Liver (tissue), 9 donors: ENCODE data around the gene ADISSP. TPM values are rescaled to one million over a fixed set of nuclear protein-coding genes. Genes with fewer than 3 reads are reported as not detected.

Experiments
- DNase-seq: peaks from one replicate; pipeline ENCODE4 v3.0.0-alpha.2; 2017; ENCODE audit warnings: low spot score
- H3K27ac ChIP-seq, 2 donors: one replicate each; pipeline ENCODE4 v1.7.0; 2013; ENCODE audit warnings: inconsistent platforms in 2 of 2, low read length in 2 of 2, control low read depth in 1 of 2, low read depth in 1 of 2, mild to moderate bottlenecking in 1 of 2
- H3K27me3 ChIP-seq, 4 donors: one replicate each; pipeline versions ENCODE4 v1.6.1 to v1.7.0; 2013; ENCODE audit warnings: low read length in 3 of 4, inconsistent platforms in 1 of 4, mild to moderate bottlenecking in 1 of 4, moderate library complexity in 1 of 4; ENCODE audit not compliant: control insufficient read depth in 4 of 4, insufficient read depth in 4 of 4
- H3K36me3 ChIP-seq, 4 donors: one replicate each; pipeline versions ENCODE4 v1.6.1 to v1.7.0; 2013; ENCODE audit warnings: low read length in 3 of 4, mild to moderate bottlenecking in 3 of 4, low read depth in 1 of 4, moderate library complexity in 1 of 4; ENCODE audit not compliant: control insufficient read depth in 4 of 4, insufficient read depth in 3 of 4
- H3K4me1 ChIP-seq, 4 donors: one replicate each; pipeline versions ENCODE4 v1.6.1 to v1.7.0; 2013; ENCODE audit warnings: low read length in 3 of 4, mild to moderate bottlenecking in 3 of 4, moderate library complexity in 1 of 4; ENCODE audit not compliant: control insufficient read depth in 4 of 4, insufficient read depth in 4 of 4
- H3K4me3 ChIP-seq, 3 donors: one replicate each; pipeline versions ENCODE4 v1.6.1 to v1.7.0; 2013; ENCODE audit warnings: low read length in 3 of 3, control low read depth in 1 of 3, low read depth in 1 of 3, mild to moderate bottlenecking in 1 of 3
- H3K9ac ChIP-seq, 2 donors: one replicate each; pipeline ENCODE4 v1.7.0; 2013; ENCODE audit warnings: low read length in 2 of 2, mild to moderate bottlenecking in 2 of 2, moderate library complexity in 2 of 2, control low read depth in 1 of 2, low read depth in 1 of 2
- H3K9me3 ChIP-seq, 4 donors: one replicate each; pipeline versions ENCODE4 v1.6.1 to v1.7.0; 2013; ENCODE audit warnings: low read length in 3 of 4; ENCODE audit not compliant: control insufficient read depth in 4 of 4
- ATF3 ChIP-seq: IDR thresholded peaks from 2 replicates; pipeline ENCODE4 v1.6.1; 2016; ENCODE audit warnings: antibody characterized with exemption
- CTCF ChIP-seq: fragments of 150-350 bp; IDR thresholded peaks from 2 replicates; pipeline ENCODE4 v1.5.1; 2017; ENCODE audit warnings: improper control_type of control experiment, low read depth, low read length; ENCODE audit not compliant: missing input control
- EGR1 ChIP-seq, 2 donors: IDR thresholded peaks; 2 replicates each; pipeline ENCODE4 v1.6.1; 2016 to 2018; ENCODE audit warnings: antibody characterized with exemption in 2 of 2, low read depth in 2 of 2
- FOXA1 ChIP-seq: IDR thresholded peaks from 2 replicates; pipeline ENCODE4 v1.6.1; 2016; ENCODE audit warnings: antibody characterized with exemption
- FOXA2 ChIP-seq: IDR thresholded peaks from 2 replicates; pipeline ENCODE4 v1.6.1; 2016; ENCODE audit warnings: antibody characterized with exemption
- GABPA ChIP-seq, 2 donors: IDR thresholded peaks in 1 of 2; conservative IDR thresholded peaks in 1 of 2; 2 replicates each; pipeline ENCODE4 v1.6.1; 2016; ENCODE audit warnings: antibody characterized with exemption in 2 of 2, mild to moderate bottlenecking in 1 of 2, moderate library complexity in 1 of 2
- HNF4A ChIP-seq, 2 donors: conservative IDR thresholded peaks; 2 replicates each; pipeline ENCODE4 v1.6.1; 2016; ENCODE audit warnings: antibody characterized with exemption in 2 of 2, mild to moderate bottlenecking in 2 of 2
- HNF4G ChIP-seq: IDR thresholded peaks from 2 replicates; pipeline ENCODE4 v1.6.1; 2016; ENCODE audit warnings: antibody characterized with exemption
- JUND ChIP-seq, 2 donors: IDR thresholded peaks; 2 replicates each; pipeline ENCODE4 v1.6.1; 2016; ENCODE audit warnings: antibody characterized with exemption in 2 of 2
- MAX ChIP-seq: IDR thresholded peaks from 2 replicates; pipeline ENCODE4 v1.6.1; 2016; ENCODE audit warnings: antibody characterized with exemption
- NR2F2 ChIP-seq: IDR thresholded peaks from 2 replicates; pipeline ENCODE4 v1.6.1; 2016; ENCODE audit warnings: antibody characterized with exemption
- RAD21 ChIP-seq, 2 donors: IDR thresholded peaks; 2 replicates each; pipeline ENCODE4 v1.6.1; 2016; ENCODE audit warnings: antibody characterized with exemption in 2 of 2, mild to moderate bottlenecking in 2 of 2
- REST ChIP-seq: IDR thresholded peaks from 2 replicates; pipeline ENCODE4 v1.6.1; 2016; ENCODE audit warnings: antibody characterized with exemption, mild to moderate bottlenecking
- RXRA ChIP-seq, 2 donors: IDR thresholded peaks; 2 replicates each; pipeline ENCODE4 v1.6.1; 2017 to 2018; ENCODE audit warnings: antibody characterized with exemption in 2 of 2, mild to moderate bottlenecking in 1 of 2
- SP1 ChIP-seq: IDR thresholded peaks from 2 replicates; pipeline ENCODE4 v1.6.1; 2018; ENCODE audit warnings: antibody characterized with exemption, mild to moderate bottlenecking
- TAF1 ChIP-seq: conservative IDR thresholded peaks from 2 replicates; pipeline ENCODE4 v1.6.1; 2016; ENCODE audit warnings: antibody characterized with exemption, mild to moderate bottlenecking
- YY1 ChIP-seq: IDR thresholded peaks from 2 replicates; pipeline ENCODE4 v1.6.1; 2016; ENCODE audit warnings: antibody characterized with exemption, mild to moderate bottlenecking
- WGBS: extraction: QIAGEN DNeasy Blood & Tissue Kit; methylation state at CpG from one replicate; pipeline ENCODE4 v1.1.7; 2013; 5-methylcytosine and 5-hydroxymethylcytosine counted together
- polyA plus RNA-seq, 2 donors: library from polyadenylated mRNA; stranded (reverse) in 1 of 2; unstranded in 1 of 2; fragments of 200-250 nt in 1 of 2; fragments of >200 nt in 1 of 2; fragmentation: Nextera tagmentation in 1 of 2; extraction: Ambion mirVana in 1 of 2; gene quantifications; one replicate each; pipeline versions ENCODE4 v1.2.1 to v1.2.3, GENCODE V29; 2013 to 2015
- total RNA-seq, 2 donors: library from RNA; depleted of rRNA; stranded (reverse); fragments of >200 nt; gene quantifications; one replicate each; pipeline ENCODE4 v1.2.3, GENCODE V29; 2014
- donor health status: healthy.
- donor health status: healthy.
- donor health status: healthy.
- donor health status: healthy.
- donor health status: healthy.

Gene ADISSP
- total and polyA plus RNA-seq, 4 donors, result 3.8 to 27.3 (median 10.4) TPM

GRCh38 chr20:3796477-3797225 lies 29.1 kb upstream of the ADISSP start:
- H3K27ac ChIP-seq, result peak overlapping the region; percentile 25 to 29
- H3K9ac ChIP-seq, result peak overlapping the region in 1 of 2 donors; percentile 71
- no peak for DNase-seq
- peaks cover 10 to 30% (median 22%) of the 10 kb centered on the region in 4 donors for H3K4me1 ChIP-seq
- no peaks in the 10 kb centered on the region for H3K27me3 ChIP-seq
- 17% methylated on average over 33 of the region's 33 CpGs for WGBS
- H3K4me3 ChIP-seq, result peak overlapping the region; percentile 2 to 67 (median 54)
- TF ChIP-seq REST, result no peak
- TF ChIP-seq JUND (IDR thresholded peaks at IDR 0.05), result no peak
- no peak for TF ChIP-seq RAD21 (IDR thresholded peaks at IDR 0.05)
- no peak for TF ChIP-seq EGR1 (IDR thresholded peaks at IDR 0.05; ENCODE audit: low read depth in 2 of 2)
- no peak for TF ChIP-seq CTCF
- no peak for TF ChIP-seq GABPA (IDR thresholded peaks at IDR 0.05 in 1 of 2, conservative IDR thresholded peaks at IDR 0.05 in 1 of 2)
- no peak for TF ChIP-seq FOXA2
- H3K9me3 ChIP-seq, result no peaks in the 10 kb centered on the region
- H3K36me3 ChIP-seq, result peaks cover 0 to 2% (median 0%) of the 10 kb centered on the region in 4 donors

GRCh38 chr20:3795511-3796468 lies 28.2 kb upstream of the ADISSP start, which contains the start of gene CDC25B:
Gene CDC25B (plus strand): TSS chr20:3796310. CDS start chr20:3796532, 222 bp downstream.
- peak within 1 kb of the TSS; percentile 57 to 74 (median 67) for H3K4me3 ChIP-seq
- peaks cover 0 to 2% (median 0%) of the 10 kb centered on the region in 4 donors for H3K36me3 ChIP-seq
- H3K9me3 ChIP-seq, result no peaks in the 10 kb centered on the region
- peaks cover 10 to 30% (median 22%) of the 10 kb centered on the region in 4 donors for H3K4me1 ChIP-seq
- no peaks in the 10 kb centered on the region for H3K27me3 ChIP-seq
- DNase-seq, result peak; percentile 89
- H3K27ac ChIP-seq, result peak within 1 kb of the TSS; percentile 94 to 98
- H3K9ac ChIP-seq, result peak within 1 kb of the TSS; percentile 71 to 75
- 3% methylated on average over 69 of the region's 69 CpGs for WGBS
- TF ChIP-seq NR2F2, result peak; percentile 61
- TF ChIP-seq SP1, result peak; percentile 36
- no peak for TF ChIP-seq FOXA1
- TF ChIP-seq HNF4G, result no peak
- TF ChIP-seq GABPA (IDR thresholded peaks at IDR 0.05 in 1 of 2, conservative IDR thresholded peaks at IDR 0.05 in 1 of 2), result peak in 1 of 2 donors; percentile 33
- TF ChIP-seq CTCF, result peak; percentile 44
- no peak for TF ChIP-seq TAF1
- peak; percentile 33 for TF ChIP-seq MAX
- TF ChIP-seq RXRA (IDR thresholded peaks at IDR 0.05), result peak; percentile 32 to 71
- peak in 1 of 2 donors; percentile 16 for TF ChIP-seq JUND (IDR thresholded peaks at IDR 0.05)
- peak; percentile 35 for TF ChIP-seq ATF3
- TF ChIP-seq YY1, result peak; percentile 64
- TF ChIP-seq REST, result peak; percentile 56
- peak in 1 of 2 donors; percentile 17 for TF ChIP-seq HNF4A (conservative IDR thresholded peaks at IDR 0.05)
